ENCODE data around the gene TMEM151B.
A peak's percentile ranks its signal among the peaks of the same experiment; 100 is the strongest.
"Not testable (repeated sequence)": the region's sequence is repeated elsewhere in the genome, so short reads cannot be mapped to it uniquely, and the experiment has no call there.

The TMEM151B gene

GRCh38 chr6:44304282-44305199, 34.3 kb downstream of the TMEM151B start:
- peak; percentile 60 for DNase-seq (ENCODE audit: low spot score)

- DNase-seq (ENCODE audit: low spot score), result no peak
These were observed 35.0 kb downstream of the TMEM151B start for GRCh38 chr6:44305200-44305725.

DNA sequence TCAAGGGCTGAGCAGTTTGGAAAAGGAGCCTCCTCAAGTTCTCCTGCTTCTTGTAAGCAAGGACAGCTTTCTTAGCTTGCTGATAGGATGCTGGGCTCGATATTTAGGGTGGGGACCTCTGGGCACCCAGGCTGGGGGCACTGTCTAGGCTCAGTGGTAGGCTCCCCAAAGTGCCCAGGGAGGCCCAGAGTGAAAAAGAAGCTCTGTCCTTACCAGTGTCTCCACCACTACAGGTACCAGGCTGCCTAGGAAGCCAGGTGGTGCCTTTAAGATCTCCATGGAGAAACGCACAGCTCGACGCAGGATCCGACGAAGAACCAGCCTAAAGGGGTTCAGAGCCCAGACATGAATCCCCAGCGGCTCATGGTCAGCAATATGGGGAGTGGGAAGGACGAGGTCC, 36.5 kb downstream of the TMEM151B start:
- DNase-seq (ENCODE audit: low spot score), result no peak

GRCh38 chr6:44307217-44307616, 37.0 kb downstream of the TMEM151B start:
- no peak for DNase-seq (ENCODE audit: low spot score)

DNA sequence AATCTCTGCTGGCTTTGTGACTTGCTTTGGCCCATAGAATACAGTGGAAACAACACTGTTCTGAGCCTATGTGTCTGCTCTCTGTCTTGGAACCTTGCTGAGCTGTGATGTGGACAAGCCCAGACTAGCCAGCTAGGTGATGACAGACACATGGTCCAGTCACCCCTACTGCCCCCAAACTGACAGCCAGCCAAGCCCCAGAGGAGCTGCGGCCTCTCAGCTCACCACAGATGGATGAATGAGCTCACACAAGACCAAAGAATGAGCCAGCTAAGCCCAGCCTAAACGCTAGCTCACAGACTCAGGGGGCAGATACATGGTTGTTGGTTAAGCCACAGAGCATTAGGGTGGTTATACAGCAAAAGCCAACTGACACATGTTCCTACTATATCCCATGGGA, 38.8 kb downstream of the TMEM151B start:
- DNase-seq (ENCODE audit: low spot score), result no peak

- DNase-seq (ENCODE audit: low spot score), result no peak
These were observed 39.4 kb downstream of the TMEM151B start for GRCh38 chr6:44309631-44310030.

DNA sequence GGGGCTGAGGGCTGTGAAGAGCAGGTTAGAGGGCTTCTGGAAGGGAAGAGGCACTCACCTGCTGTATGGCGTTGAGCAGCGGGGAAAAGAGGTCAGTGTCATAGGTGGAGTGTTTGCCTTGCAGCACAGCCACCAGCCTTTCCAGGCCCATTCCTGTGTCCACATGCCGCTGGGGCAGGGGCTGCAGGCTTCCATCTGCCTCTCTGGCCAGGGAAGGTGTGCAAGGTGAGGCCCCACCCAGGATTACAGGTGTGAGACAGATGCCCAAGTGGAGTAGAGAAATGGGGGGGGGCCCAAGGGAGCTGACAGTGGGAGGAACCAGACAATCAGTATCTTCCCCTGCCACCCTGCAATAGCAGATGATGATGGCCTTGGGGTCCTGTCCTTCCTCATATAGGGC, 40.0 kb downstream of the TMEM151B start:
- DNase-seq (ENCODE audit: low spot score), result no peak

DNA sequence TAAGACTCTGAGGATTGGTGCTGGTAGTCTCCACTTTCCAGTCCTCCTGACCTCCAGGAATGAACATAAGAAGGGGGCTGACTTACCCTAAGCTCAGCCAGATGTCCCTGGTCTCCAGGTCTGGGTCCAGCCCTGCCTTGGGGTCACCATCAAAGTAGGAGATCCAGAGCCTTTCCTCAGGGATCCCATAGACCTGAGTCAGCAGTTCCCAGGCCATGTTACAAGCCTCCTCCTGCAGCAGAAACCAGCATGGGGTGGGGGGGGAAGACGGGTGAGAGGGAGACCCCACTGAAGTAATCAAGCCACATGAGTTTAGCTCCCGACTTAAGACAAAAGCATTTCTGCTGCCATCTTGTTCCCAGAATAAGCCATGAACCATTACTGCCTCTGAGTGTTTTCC, 41.1 kb downstream of the TMEM151B start:
- DNase-seq (ENCODE audit: low spot score), result no peak

- no peak for DNase-seq (ENCODE audit: low spot score)
These were observed 41.5 kb downstream of the TMEM151B start for GRCh38 chr6:44311767-44312166.

- peak; percentile 84 for DNase-seq (ENCODE audit: low spot score)
These were observed 42.9 kb downstream of the TMEM151B start, which contains the start of gene AARS2 for GRCh38 chr6:44312901-44313788. Gene AARS2 (minus strand): TSS chr6:44313347. CDS start chr6:44313323, 24 bp downstream.

DNA sequence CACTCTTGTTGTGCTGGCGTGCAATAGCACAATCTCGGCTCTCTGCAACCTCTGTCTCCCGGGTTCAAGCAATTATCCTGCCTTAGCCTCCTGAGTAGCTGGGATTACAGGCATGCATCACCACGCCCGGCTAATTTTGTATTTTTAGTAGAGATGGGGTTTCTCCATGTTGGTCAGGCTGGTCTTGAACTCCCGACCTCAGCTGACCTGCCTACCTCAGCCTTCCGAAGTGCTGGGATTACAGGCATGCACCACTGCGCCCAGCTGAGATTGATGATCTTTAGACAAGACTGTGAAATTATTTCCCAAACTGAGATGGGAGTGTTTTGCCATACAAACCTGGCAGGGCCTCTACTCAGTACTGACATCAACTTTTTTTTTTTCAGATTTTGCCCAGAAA, 44.4 kb downstream of the TMEM151B start:
- not testable (repeated sequence) for DNase-seq (ENCODE audit: low spot score)

- DNase-seq (ENCODE audit: low spot score), result no peak
These were observed 45.3 kb downstream of the TMEM151B start for GRCh38 chr6:44315516-44315915.

GRCh38 chr6:44315951-44316350, 45.7 kb downstream of the TMEM151B start:
- no peak for DNase-seq (ENCODE audit: low spot score)

- no peak for DNase-seq (ENCODE audit: low spot score)
These were observed 46.2 kb downstream of the TMEM151B start for GRCh38 chr6:44316481-44316880.

DNA sequence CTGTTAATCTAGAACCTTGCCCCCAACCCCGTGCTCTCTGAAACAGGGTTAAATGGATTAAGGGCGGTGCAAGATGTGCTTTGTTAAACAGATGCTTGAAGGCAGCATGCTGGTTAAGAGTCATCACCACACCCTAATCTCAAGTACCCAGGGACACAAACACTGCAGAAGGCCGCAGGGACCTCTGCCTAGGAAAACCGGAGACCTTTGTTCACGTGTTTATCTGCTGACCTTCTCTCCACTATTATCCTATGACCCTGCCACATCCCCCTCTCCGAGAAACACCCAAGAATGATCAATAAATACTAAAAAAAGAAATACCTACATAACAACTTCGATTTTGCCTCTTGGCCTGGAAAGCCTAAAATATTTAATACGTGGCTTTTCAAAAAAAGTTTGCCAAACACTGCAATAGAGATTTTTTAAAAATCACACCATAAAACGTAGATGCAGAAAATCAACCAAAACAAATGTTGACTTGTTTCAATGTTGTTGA, 46.9 kb downstream of the TMEM151B start:
- DNase-seq (ENCODE audit: low spot score), result not testable (repeated sequence)

DNA sequence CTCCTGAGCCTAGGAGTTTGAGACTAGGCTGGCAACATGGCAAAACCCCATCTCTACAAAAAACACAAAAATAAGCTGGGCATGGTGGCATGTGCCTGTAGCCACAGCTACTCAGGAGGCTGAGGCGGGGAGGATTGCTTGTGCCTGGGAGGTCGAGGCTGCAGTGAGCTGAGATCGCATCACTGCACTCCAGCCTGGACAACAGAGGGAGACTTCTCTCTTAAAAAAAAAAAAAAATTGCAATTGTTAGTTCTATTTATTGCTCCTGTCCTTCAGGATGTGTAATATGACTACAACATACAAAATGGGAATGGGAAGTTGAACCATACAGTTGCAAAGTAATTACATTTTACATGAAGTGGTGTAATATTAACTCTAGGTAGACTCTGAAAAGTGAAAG, 51.0 kb downstream of the TMEM151B start:
- DNase-seq (ENCODE audit: low spot score), result no peak

DNA sequence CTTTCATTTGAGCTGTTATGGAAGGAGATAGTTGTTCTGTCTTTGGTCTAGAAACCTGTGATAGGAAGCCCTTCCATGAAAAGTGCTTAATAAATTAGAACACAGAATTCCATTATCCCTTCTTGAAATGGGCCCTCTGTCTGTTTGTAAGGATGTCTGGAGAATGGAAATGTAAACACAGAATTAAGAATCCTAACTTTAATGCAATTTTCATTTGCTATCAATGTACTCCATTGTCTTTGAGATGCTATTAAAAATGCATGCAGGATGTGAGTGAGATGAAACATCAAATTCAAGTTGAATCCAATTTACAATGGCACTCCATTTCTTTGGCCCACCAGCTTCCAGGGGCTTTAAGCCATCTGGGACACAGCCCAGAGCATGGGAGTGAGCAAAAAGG, 56.8 kb downstream of the TMEM151B start:
- DNase-seq (ENCODE audit: low spot score), result no peak

DNA sequence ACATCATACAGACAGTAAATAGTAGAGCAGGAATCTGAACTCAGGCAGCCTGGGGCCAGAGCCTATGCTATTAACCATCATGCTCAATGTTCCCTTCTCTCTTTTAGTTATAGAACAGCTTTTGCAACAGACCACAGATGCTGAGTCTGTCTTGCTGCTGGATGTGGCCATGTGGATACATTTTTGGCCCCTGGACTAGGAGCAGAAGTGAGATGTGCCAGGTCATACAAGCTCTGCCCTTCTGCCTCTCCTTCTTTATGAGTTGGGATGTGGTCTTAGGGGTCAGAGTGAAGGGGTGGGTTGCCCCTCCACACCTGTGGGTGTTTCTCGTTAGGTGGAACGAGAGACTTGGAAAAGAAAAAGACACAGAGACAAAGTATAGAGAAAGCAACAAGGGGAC, 57.5 kb downstream of the TMEM151B start:
- no peak for DNase-seq (ENCODE audit: low spot score)

DNA sequence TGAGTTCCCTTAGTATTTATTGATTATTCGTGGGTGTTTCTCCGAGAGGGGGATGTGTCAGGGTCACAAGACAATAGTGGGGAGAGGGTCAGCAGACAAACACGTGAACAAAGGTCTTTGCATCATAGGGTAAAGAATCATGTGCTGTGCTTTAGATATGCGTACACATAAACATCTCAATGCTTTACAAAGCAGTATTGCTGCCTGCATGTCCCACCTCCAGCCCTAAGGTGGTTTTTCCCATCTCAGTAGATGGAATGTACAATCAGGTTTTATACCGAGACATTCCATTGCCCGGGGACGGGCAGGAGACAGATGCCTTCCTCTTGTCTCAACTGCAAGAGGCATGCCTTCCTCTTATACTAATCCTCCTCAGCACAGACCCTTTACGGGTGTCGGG, 58.0 kb downstream of the TMEM151B start:
- not testable (repeated sequence) for DNase-seq (ENCODE audit: low spot score)

DNA sequence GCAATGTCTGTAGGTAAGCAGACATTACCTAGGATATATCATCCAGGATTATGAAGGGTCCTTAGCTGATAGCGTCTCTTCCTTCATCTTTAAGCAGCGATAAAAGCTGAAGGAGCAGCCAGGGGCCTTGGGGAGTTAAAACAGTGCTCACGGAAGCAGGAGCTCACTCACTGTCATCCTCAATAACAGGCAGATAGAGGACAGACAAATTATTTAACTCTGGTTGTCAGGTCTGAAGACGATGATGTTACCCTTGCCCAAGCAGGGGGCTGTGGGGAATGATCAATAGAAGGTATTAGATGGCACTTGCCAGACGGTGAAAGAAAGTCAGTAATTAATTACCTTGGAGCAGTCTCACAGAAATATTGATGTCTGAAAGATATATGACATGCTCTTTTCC, 59.6 kb downstream of the TMEM151B start:
- no peak for DNase-seq (ENCODE audit: low spot score)

GRCh38 chr6:44332585-44332984, 62.3 kb downstream of the TMEM151B start:
- no peak for DNase-seq (ENCODE audit: low spot score)

DNA sequence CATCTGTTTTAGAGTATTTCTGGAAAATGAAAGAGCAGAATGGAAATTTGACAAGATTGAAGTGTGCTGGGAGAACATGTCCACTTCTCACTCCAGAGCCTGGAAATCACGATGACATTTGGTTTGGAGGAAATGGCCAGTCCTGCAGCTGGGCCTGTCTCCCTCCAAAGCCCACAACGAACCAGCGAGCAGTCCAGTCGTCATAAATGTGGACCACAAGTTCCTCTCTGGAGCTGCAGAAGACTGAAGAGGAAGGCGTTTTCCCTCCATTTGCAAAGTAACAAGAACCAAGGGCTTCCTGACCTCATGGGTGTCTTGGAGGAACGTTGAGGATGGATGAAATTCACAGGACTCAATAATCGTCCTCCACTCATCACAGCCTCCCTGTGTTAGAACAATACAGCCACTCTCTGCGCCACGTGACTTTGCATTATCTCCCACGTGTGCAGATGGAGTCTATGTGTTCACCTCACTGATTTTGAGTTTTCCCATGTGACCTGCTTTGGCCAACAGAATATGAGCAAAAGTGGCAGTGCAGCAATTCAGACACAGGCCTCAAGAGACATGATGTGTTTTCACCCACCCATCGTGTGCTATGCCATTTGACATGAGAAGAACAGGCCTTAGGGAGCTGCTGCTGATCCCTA, 63.1 kb downstream of the TMEM151B start:
- DNase-seq (ENCODE audit: low spot score), result no peak
